ENCODE data around the gene SPATA1.

DNA sequence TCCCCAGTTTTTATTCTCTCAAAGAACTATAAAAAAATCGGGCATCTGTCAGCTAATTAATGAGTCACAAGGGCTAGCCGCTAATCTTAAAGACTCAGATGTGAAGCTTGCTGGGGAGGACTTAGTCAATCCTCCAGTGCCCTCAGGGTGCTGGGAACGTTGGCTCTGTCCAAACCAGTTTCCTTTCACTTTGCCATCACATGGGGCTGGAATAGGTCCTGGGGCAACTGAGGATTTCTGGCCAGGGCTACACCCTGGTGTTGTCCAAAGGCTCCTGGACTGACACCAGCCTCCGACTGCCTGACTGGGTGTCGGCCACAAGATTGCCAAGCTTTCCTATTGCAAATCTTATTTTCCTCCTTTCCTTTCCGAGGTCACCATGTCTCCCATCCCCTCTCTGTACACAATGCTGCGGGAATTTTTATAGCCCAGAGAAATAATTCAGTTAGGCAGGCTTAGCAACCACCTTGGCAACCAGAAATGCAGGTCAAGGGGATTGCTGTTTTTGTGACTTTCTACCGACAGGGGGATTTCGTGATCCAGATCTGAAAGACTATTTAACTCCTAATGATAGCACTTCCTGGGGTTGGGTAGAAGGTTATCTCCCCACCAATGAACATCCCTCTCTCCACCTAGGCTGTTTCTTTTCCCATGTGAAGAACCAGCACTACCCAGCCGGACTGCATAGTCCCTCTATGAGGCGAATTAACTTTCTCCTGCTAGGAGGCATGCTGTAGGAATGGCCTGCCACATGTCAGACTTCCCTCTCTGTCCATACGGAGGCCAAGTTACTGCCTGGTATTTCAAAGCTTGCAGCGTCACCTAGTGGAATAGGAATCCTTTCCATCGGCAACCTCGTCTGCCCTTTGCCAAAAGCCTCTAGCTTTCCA, 98.0 kb downstream of the SPATA1 start:
- TF ChIP-seq TSC22D4 (tag; IDR thresholded peaks at IDR 0.05): no peak
- TF ChIP-seq, protein P1, sequence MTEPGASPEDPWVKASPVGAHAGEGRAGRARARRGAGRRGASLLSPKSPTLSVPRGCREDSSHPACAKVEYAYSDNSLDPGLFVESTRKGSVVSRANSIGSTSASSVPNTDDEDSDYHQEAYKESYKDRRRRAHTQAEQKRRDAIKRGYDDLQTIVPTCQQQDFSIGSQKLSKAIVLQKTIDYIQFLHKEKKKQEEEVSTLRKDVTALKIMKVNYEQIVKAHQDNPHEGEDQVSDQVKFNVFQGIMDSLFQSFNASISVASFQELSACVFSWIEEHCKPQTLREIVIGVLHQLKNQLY (CRISPR knock-in tag; conservative IDR thresholded peaks at IDR 0.05): no peak
- TF ChIP-seq MEF2A (IDR thresholded peaks at IDR 0.05; ENCODE audit: control insufficient read depth, low read depth, low read length): no peak
- TF ChIP-seq, protein P2, sequence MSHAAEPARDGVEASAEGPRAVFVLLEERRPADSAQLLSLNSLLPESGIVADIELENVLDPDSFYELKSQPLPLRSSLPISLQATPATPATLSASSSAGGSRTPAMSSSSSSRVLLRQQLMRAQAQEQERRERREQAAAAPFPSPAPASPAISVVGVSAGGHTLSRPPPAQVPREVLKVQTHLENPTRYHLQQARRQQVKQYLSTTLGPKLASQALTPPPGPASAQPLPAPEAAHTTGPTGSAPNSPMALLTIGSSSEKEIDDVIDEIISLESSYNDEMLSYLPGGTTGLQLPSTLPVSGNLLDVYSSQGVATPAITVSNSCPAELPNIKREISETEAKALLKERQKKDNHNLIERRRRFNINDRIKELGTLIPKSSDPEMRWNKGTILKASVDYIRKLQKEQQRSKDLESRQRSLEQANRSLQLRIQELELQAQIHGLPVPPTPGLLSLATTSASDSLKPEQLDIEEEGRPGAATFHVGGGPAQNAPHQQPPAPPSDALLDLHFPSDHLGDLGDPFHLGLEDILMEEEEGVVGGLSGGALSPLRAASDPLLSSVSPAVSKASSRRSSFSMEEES (CRISPR knock-in tag; IDR thresholded peaks at IDR 0.05): no peak
- TF ChIP-seq, protein P3, sequence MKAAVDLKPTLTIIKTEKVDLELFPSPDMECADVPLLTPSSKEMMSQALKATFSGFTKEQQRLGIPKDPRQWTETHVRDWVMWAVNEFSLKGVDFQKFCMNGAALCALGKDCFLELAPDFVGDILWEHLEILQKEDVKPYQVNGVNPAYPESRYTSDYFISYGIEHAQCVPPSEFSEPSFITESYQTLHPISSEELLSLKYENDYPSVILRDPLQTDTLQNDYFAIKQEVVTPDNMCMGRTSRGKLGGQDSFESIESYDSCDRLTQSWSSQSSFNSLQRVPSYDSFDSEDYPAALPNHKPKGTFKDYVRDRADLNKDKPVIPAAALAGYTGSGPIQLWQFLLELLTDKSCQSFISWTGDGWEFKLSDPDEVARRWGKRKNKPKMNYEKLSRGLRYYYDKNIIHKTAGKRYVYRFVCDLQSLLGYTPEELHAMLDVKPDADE (conservative IDR thresholded peaks at IDR 0.05; ENCODE audit: control insufficient read depth, low read depth, low read length): no peak
- no peak for TF ChIP-seq KDM1A (IDR thresholded peaks at IDR 0.05)
- TF ChIP-seq ZNF431 (CRISPR knock-in tag; IDR thresholded peaks at IDR 0.05): no peak
- TF ChIP-seq SAP30 (IDR thresholded peaks at IDR 0.05; ENCODE audit: borderline replicate concordance, insufficient read depth, low read depth, low read length, poor library complexity, severe bottlenecking): no peak
- TF ChIP-seq POLR2AphosphoS5 (IDR thresholded peaks at IDR 0.05; ENCODE audit: control insufficient read depth, insufficient read depth, low read depth, low read length): no peak
- TF ChIP-seq SIX5 (IDR thresholded peaks at IDR 0.05; ENCODE audit: borderline replicate concordance in 1 of 2, insufficient read depth in 1 of 2, low read depth in 1 of 2, low read length in 2 of 2): no peak
